ENCODE measurements around the gene GRIP2. TPM values are rescaled to one million over a fixed set of nuclear protein-coding genes. Genes with fewer than 3 reads are reported as not detected.

GRIP2 gene
- total RNA-seq, 1 donor from 2014 or later, result 67.8 TPM

DNA sequence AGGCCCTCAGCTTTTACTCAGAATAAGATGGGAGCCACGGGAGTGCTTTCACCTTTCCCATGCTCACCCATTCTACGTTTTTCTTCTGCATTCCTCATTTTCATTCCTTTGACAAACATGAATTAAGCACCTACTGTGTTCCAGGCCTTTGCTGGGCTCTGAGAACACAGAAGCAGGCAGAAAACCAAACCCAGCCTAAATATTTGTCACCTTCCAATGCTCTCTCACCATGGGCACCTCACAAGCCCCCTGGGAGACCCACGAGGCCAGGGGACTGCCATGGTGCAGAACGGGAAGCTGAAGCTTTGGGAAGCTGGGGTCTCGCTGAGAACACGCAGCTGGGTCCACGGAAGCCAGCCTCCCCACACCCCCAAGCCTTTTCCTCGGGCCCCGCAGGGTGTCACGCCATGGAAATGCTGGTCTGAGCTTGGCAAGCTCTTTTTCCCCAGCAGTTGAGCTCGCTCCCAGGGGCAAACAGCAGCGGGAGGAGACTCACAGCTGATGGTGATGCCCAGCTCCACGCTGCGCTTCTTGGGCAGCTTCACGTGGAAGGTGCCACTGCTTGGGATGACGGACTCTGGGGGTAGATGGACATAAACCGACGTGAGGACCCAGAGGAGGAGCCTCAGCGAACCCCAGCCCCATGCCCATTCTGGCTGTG is 27.7 kb downstream of the GRIP2 start:
- DNase-seq (ENCODE audit: low spot score), result peak; percentile 74
- intact Hi-C loops (cut with DNase I), result no loop called here

DNA sequence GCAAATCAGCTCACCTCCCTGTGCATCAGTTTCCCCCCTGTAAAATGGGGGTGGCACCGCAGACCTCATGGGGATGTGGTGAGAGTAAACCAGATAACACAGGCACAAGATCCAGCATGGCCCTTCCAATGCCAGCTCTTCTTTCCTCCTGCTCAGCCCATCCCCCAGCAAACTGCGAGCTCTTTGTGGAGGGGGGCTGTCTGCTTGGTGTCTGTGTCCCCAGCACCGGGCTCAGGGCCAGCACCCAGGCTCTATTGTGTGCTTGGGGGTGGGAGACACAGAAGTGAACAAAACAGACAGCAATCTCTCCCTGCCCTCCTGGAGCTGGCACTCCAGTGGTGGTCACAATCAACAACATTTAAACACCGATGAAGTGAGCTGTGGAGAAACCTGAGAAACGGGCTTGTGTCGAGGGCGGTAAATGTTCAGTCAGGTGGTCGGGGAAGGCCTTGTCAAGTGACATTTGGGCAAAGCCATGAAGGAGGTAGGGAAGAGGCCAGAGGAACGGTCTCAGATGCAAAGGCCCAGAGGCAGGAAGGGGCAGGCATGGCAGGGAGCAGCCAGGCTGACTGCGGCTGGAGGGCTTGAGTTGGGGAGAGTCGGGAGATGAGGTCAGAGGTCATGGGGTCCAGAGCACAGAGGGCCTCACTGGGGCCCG is 28.4 kb downstream of the GRIP2 start:
- intact Hi-C loops (cut with DNase I), result no loop called here
- peak; percentile 68 for DNase-seq (ENCODE audit: low spot score)

GRCh38 chr3:14510838-14511622 is 29.1 kb downstream of the GRIP2 start:
- peak; percentile 72 for DNase-seq (ENCODE audit: low spot score)
- intact Hi-C loops (cut with DNase I), result no loop called here

DNA sequence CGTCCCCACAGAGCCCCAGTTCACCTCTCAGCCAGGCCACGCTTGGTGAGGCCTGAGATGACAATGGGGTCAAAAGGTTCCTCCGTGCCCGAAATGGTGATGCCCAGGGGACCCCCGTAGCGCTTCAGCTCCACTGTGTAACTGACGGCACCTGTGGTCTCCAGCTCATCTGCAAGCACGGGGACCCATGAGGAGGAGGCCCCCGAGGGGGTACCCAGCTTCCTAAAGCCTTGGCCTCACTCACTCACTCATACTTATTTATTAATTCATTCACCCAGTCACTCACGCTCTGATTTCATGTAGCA is 30.4 kb downstream of the GRIP2 start:
- intact Hi-C loops (cut with DNase I), result loop anchor here (1.0 to 10.0 kb wide), 3 partner anchors 39 to 275 kb away; no protein-coding TSS in a partner anchor
- DNase-seq (ENCODE audit: low spot score), result peak; percentile 56

DNA sequence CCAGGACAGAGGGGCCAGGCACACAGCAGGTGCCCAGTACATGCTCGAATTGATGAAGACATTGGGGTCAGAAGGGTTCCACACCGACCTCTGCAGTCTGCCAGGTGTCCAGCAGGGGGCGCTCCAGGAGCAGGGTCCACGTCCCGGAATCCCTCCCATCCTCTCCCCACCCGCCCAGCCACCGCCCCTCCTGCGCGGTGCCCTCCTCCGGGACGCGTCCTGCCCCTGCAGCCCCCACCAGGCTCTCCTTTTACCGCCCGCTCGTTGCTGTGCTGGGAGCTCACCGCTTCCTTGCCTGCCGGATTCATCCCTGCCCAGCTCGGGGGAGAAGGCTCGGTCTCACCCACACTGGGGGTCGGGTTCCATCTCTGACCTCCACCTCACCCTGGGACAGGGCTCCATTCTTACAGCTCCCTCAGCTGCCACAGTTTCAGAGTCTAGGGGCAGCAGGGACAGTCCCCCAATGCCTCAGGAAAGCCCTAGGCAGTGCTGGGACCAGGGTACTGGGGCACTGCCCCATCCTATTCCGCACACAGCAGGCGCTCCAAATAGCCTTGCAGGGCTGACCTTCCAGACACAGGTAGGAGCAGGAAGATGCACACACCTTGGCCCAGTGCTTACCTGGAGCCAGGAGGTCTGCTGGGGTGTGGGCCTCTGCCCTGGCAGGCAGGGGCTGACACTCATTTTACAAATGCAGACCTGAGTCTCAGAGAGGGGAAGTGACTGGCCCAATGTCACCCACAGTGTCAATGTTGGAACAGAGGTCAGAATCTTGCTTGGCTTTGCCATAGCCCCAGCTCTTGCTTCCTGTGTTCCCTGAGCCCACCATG is 31.0 kb downstream of the GRIP2 start:
- intact Hi-C loops (cut with DNase I), result loop anchor here (1.0 to 10.0 kb wide), 3 partner anchors 39 to 276 kb away; no protein-coding TSS in a partner anchor
- peak; percentile 86 for DNase-seq (ENCODE audit: low spot score)

GRCh38 chr3:14508505-14508819 is 31.7 kb downstream of the GRIP2 start:
- intact Hi-C loops (cut with DNase I), result loop anchor here (5.0 to 10.0 kb wide), 2 partner anchors 99 to 276 kb away; no protein-coding TSS in a partner anchor
- peak; percentile 15 for DNase-seq (ENCODE audit: low spot score)

- DNase-seq (ENCODE audit: low spot score), result peak; percentile 47
- intact Hi-C loops (cut with DNase I), result loop anchor here (5.0 to 10.0 kb wide), 2 partner anchors 99 to 277 kb away; no protein-coding TSS in a partner anchor
Measured at GRCh38 chr3:14507757-14508504, 32.2 kb downstream of the GRIP2 start.

- intact Hi-C loops (cut with DNase I), result loop anchor here (5.0 to 10.0 kb wide), 2 partner anchors 100 to 277 kb away; no protein-coding TSS in a partner anchor
- DNase-seq (ENCODE audit: low spot score), result peak; percentile 62
Measured at GRCh38 chr3:14507305-14507741, 32.8 kb downstream of the GRIP2 start.

DNA sequence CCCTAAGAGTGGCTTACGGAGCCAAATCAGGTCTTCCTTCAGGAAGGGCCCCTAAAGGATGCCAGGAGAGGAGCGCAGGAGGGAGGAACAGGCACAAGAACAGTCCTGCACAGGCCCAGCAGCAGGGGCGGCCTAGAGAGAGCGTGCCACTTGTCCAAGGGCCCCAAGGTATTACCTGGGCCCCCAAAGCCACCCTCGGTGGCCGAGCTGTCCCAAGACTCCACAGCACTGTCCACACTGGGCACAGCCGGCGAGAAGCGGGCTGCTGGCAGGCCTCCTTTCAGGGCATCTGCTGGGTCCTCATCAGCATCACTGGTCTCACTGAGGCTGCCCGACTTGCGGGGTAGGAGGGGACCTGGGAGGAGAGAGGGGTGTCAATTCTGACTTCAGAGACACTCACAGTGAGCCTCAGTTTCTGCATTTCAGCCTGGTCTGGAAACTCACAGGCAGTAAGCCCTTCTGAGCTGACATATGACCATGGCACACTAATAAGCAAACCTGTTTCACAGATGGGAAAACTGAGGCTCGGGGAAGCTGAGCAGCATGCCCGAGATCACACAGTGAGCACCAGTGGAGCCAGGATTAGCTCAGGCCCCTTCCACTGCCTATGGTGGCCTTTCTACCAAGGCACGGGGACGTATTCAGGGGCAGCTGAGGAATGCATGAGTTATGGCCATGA is 33.4 kb downstream of the GRIP2 start:
- DNase-seq (ENCODE audit: low spot score), result peak; percentile 57
- intact Hi-C loops (cut with DNase I), result loop anchor here (5.0 to 10.0 kb wide), 2 partner anchors 101 to 278 kb away; no protein-coding TSS in a partner anchor

DNA sequence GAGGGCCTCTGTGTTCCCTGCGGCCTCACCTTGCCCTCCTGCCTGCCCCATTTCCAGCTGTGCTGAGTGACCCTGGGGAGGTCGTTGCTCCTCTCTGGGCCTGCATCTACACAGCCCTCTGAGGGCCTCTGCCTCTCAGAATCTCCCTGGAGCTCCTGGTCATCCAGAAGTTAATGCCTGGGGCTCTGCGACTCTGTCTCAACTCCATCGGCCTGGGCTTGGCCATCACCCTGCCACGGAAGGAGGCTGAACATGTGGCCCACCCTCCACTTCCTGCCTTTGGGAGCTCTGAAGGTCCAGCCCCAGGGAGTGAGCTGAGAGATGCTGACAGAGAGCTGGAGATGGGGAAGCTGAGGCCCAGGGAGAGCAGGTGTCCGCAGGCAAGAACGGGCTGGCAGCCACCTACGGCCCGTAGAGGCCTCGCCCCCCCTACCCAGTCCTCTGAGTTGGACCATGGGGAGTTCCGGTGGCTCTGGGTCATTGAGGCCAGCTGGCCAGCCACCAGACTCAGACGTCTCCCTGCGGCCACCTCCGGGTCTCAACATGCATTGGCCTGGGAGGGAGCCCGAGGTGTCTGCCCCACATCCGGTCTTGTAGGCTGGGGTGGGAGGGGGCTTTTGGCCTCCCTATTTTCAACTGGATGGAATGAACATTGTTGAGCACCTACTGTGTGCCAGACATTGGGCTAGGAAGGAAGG is 34.2 kb downstream of the GRIP2 start:
- intact Hi-C loops (cut with DNase I), result loop anchor here (5.0 to 10.0 kb wide), 2 partner anchors 101 to 279 kb away; no protein-coding TSS in a partner anchor
- DNase-seq (ENCODE audit: low spot score), result peak; percentile 67

- intact Hi-C loops (cut with DNase I), result loop anchor here (5.0 to 10.0 kb wide), 2 partner anchors 102 to 280 kb away; no protein-coding TSS in a partner anchor
- DNase-seq (ENCODE audit: low spot score), result peak; percentile 63
Measured at GRCh38 chr3:14505001-14505802, 34.9 kb downstream of the GRIP2 start.

DNA sequence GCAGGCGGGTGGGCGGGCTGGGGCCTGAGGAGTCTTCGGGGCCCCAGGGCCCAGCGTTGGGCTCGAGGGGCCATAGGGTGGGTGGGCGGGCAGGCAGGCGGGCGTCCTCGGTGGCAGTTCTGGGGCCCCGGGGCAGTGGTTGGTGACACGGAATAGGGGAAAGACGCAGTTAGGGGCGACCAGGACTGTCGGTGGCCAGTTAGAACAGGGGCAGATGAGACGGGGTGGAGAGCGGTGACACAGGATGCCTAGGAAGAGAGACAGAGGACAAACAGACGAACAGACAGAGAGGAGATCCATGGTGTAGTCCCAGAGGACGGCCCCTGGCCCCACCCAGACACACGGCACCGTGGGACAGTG is 36.5 kb downstream of the GRIP2 start:
- DNase-seq (ENCODE audit: low spot score), result peak; percentile 41
- intact Hi-C loops (cut with DNase I), result loop anchor here (10.0 kb wide), 1 partner anchor 281 kb away; no protein-coding TSS in a partner anchor

GRCh38 chr3:14503033-14503705 is 37.0 kb downstream of the GRIP2 start:
- peak; percentile 50 for DNase-seq (ENCODE audit: low spot score)
- intact Hi-C loops (cut with DNase I), result loop anchor here (10.0 kb wide), 1 partner anchor 282 kb away; no protein-coding TSS in a partner anchor

DNA sequence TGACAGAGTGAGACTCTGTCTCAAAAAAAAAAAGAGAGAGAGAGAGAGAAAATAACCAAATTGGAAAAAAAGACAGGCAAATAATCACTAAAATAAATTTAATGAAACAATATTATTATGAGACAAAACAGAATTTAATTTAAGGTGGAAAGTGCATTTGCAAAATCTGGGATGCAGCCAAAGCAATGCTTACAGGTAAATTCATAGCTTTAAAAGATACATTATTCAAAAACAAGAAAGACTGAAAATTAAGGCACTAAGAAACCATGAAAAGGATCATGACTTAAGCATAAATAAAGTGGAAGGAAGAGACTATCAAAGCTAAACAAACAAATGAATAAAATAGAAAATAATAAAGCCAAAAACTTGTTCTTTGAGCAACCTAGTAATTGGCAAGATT is 37.7 kb downstream of the GRIP2 start:
- intact Hi-C loops (cut with DNase I), result loop anchor here (10.0 kb wide), 1 partner anchor 282 kb away; no protein-coding TSS in a partner anchor
- no peak for DNase-seq (ENCODE audit: low spot score)

DNA sequence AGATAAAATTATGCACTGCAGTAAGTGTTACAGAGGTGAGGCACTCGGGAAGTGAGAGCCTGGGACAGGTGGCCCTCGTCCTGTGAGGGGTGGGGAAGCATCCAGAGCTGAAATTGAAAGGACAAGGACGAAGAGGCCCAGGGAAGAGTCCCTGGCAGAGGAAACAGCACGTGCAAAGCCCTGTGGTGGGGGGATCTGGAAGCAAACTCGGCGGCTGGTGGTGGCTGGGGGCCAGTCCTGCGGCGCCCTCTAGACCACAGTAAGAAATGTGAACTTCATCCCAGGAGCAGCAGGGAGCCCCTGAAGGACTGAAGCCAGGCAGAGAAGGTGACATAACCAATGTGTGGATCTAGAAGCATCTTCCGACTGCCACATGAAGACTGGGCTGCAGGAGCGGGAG is 42.8 kb downstream of the GRIP2 start:
- intact Hi-C loops (cut with DNase I), result no loop called here
- no peak for DNase-seq (ENCODE audit: low spot score)

GRCh38 chr3:14496351-14496750 is 43.8 kb downstream of the GRIP2 start:
- DNase-seq (ENCODE audit: low spot score), result no peak
- intact Hi-C loops (cut with DNase I), result no loop called here

Data from cardiac septum (tissue), 1 donor.